Stimulated activated CD8-positive, alpha-beta memory T cell treated with anti-CD3 and anti-CD28 coated beads, Interleukin-15, amount 100 ng/mL, for 24 hours (primary cell): ENCODE measurements around the gene GBA3.

ENCODE experiments used
- DNase-seq: peaks from one replicate; pipeline ENCODE4 v3.0.0-alpha.2; 2020; ENCODE audit warnings: low read depth

Gene GBA3

DNA sequence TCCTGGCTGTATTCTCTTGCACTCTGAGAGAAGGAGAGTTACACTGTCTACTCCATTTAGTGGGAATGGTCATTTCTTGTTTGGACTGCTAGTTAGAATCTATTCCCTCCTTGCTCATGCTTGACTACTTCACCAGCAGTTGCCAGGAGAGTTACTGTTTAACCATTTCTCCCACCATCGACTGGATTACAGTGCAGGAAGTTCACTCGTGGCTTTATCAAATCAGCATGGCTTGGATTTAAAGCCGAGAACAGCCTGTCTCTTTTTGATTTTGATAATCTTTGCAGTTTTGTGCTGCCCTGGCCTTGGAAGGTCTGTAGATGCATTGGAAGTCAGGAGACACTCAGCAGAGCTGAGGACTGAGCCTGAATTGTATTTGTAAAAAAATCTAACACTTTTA lies 3.2 kb downstream of the GBA3 start:
- DNase-seq, result no peak

DNA sequence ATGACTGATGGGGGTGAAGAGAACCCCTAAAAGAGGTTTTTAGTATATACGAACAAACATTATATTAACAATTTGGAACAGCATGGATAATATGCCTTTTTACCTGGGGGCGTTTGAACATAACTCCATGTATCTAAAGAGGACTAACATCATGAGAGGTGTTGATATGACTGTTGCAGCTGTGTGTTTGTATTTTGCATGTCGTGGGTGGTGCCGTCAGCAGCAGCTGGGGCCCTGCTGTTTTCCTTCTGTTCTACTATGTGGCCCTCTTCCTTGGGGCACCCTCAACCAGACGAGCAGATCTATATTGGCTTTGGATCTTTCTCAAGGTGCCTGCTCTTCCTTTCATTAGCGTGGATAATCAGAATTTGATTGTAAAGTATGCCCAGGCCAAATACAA lies 11.2 kb downstream of the GBA3 start:
- DNase-seq, result no peak

GRCh38 chr4:22707390-22707789 lies 14.7 kb downstream of the GBA3 start:
- no peak for DNase-seq

DNA sequence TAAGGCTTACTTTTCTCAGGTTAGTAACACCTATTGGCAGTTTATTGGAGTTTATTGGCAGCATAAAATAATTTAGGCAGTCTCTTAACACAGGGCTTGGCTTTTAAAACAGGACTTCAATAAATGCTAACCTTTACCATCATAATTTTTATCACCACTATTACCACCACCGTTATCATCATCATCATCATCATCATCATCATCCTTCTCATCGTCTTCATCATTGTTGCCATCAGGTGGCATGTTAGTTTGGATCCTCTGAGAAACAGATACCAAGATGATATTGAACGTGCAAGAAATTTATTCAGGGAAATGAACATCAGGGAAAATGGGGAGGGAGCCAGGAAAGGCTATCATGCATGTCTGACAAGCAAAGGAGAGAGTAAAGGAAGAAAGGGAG lies 16.2 kb downstream of the GBA3 start:
- no peak for DNase-seq

GRCh38 chr4:22712105-22712504 lies 19.4 kb downstream of the GBA3 start:
- no peak for DNase-seq

- DNase-seq, result no peak
Observed at GRCh38 chr4:22712529-22712928, 19.8 kb downstream of the GBA3 start.

DNA sequence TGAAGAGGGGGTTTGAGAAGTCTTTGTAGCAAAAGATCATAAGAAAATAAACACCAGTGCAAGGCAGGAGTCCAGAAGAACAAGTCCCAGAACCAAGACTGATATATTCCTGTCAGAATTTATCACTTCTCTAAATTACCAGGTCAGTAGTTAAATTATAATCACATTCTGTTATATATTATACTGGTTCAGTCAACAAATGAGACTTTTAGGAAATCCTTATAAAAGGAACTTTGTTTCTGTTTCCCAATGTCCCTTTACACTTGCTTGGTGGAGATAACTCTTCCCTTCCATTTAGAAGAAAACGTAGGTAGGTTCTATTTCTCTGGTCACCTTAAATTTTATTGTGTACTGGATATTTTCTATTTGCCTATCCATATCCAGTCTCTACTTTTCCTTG lies 21.1 kb downstream of the GBA3 start:
- no peak for DNase-seq

GRCh38 chr4:22719218-22719617 lies 26.5 kb downstream of the GBA3 start:
- DNase-seq, result no peak

DNA sequence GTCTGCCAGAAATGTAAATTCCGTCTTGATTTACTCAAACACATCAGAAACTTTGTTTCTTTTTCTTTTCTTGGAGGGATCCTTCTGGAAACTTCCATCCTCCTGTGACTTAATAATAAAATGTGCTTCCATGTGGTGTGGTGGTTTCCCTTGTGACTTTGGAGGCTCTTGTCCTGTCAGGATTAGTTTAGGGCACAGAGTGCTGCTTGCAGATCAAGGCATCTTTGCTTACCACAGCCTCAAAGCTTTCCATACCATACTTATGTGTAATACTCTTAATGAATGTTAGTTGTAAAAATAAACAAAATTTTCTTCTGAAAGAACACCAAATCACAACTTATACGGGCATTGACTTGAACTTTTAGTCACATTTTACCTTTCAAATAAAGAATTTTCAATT lies 27.4 kb downstream of the GBA3 start:
- DNase-seq, result no peak

- DNase-seq, result no peak
Observed at GRCh38 chr4:22721204-22721603, 28.5 kb downstream of the GBA3 start.

GRCh38 chr4:22730021-22730420 lies 37.3 kb downstream of the GBA3 start:
- no peak for DNase-seq

DNA sequence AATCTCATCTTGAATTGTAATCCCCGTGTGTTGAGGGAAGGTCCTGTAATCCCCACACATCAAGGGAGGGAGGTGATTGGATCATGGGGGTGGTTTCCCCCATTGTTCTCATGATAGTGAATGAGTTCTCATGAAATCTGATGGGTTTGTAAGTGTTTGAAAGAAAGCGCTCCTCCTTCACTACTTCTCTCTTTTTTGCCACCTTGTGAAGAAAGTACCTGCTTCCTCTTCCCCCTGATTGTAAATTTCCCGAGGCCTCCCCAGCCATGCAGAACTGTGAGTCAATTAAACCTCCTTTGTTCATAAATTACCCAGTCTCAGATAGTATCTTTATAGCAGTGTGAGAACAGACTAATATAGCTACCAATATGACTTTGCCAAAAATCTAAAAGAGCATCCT lies 41.1 kb downstream of the GBA3 start:
- no peak for DNase-seq

DNA sequence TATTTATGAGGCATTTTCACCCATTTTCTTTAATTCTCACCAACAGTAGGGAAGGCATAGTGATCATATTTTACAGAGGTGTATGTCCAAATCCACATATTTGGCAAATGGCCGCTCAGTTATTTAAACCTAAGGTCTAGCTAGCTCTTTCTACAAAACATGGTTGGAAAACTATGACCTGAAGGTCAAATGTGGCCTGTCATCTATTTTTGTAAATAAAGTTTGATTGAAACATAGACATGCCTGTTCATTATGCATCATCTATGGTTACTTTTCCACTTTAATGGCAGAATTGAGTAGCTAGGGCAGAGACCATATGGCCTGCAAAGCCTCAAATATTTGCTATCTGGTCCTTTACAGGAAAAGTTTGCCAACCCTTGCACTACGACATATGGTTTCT lies 44.2 kb downstream of the GBA3 start:
- DNase-seq, result no peak

DNA sequence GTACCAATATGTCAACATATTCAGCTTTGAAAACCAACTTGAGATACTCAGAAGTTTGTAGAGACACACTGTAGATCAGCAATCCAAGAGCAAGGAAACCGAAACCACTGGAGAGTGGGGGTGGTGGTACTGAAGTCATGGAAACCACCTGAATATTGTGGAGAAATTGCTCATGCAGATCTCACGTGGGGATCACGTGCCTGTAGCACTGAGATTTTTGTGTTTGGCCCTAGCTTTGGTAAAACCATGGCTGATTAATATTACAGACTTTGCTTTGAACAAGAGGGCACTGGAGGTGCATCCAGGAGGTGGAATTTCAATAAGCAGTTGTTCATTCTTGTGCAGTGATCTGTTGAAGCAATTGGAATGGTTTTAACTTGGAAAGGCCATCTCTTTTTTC lies 47.2 kb downstream of the GBA3 start:
- no peak for DNase-seq

DNA sequence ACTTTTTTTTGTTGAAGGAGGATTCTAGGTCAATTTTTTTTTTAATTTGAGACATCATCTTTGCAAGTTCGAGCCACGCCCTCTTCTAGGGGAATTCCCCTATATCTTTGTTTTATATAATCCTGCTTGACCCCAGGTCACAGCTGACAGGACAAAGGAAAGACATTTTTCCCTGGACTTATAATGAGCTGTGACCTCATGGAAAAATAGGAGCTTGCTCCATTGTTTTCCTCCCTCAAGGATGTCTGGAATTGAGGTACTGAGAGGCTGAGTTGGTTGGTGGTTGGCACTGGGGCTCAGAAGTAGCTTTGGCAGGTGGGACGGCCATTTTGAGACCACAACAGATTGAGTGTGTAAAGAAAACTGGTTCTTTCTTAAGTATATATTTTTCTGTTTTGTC lies 49.0 kb downstream of the GBA3 start:
- no peak for DNase-seq

DNA sequence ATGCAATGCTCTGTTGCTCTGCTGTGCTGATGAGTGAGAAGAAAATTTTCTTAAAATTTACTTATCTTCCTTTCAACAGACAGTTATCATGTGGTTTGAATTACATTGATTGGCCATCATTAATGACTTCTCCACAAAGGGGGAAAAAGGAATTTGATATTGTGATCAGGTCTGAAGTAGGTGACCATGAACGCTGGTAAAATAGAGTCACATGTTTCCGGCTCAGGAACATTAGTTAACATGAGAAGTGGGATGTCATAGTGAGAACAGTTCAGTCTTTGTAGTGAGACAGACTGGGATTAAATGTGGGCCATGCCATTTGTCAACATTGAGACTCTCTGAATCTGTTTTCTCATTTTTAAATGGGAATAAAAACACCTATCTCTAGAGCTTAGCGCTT lies 50.6 kb downstream of the GBA3 start:
- DNase-seq, result no peak

DNA sequence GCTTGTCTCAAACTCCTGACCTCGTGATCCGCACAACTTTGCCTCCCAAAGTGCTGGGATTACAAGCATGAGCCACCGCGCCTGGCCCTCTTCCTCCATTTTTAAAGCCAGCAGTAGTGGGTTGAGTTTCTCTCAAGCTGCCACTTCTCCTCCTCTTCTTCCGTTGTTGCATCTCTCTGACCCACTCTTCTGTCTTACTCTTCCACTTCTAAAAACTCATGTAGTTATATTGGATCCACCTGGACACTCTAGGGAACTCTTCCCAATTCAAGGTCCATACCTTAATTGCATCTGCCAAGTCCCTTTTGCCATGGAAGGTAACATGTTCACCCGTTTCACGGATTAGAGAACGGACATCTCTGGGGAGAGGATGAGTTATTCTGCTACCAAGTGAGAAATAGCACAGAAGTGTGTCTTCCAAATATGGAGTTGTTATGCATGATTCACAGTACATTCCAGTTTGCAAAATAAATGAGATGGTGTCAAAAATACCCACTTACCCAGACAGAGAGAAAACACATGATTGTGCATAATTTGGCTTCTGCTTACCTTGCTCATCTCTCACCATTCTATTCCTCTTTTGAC lies 51.8 kb downstream of the GBA3 start:
- no peak for DNase-seq

GRCh38 chr4:22745234-22745633 lies 52.5 kb downstream of the GBA3 start:
- no peak for DNase-seq

- DNase-seq, result no peak
Observed at GRCh38 chr4:22754116-22754515, 61.4 kb downstream of the GBA3 start.

GRCh38 chr4:22762548-22762947 lies 69.8 kb downstream of the GBA3 start:
- no peak for DNase-seq

GRCh38 chr4:22764183-22764582 lies 71.4 kb downstream of the GBA3 start:
- no peak for DNase-seq

DNA sequence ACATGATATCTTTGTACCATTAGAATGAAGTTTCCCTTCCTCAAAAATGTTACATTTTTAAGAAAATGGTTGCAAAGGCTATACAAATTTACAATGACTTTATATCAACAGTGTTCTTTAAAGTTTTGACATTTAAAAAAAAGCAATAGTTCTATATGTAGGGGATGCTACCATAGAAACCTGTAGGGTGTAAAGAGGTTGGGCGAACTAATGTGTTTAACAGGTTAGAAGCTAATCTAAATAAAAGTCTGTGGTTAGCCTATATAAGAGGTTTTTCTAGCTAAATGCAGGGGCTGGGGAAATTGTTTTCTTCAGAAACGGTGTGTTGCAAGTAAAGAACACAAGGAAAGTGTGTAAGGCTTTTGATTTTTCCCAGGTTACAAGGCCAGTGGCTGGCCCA lies 73.3 kb downstream of the GBA3 start:
- DNase-seq, result no peak

DNA sequence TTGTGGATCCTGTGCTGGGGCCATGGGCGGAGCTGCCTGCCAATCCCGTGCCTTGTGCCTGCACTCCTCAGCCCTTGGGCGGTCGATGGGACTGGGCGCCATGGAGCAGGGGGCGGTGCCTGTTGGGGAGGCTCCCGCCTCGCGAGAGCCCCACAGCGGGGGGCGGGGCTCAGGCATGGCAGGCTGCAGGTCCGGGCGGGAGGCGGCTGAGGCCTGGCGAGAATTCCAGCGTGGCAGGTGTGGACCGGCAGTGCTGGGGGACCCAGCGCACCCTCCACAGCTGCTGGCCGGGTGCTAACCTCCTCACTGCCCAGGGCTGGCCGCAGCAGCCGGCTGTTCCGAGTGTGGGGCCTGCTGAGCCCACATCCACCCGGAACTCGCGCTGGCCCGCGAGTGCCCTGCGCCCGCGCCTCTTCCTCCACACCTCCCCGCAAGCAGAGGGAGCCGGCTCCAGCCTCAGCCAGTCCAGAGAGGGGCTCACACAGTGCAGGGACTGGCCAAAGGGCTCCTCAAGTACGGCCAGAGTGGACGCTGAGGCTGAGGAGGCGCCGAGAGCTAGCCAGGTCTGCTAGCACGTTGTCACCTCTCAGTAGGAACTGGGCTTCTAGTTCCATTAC lies 85.9 kb downstream of the GBA3 start:
- no peak for DNase-seq

GRCh38 chr4:22780317-22780716 lies 87.6 kb downstream of the GBA3 start:
- no peak for DNase-seq

DNA sequence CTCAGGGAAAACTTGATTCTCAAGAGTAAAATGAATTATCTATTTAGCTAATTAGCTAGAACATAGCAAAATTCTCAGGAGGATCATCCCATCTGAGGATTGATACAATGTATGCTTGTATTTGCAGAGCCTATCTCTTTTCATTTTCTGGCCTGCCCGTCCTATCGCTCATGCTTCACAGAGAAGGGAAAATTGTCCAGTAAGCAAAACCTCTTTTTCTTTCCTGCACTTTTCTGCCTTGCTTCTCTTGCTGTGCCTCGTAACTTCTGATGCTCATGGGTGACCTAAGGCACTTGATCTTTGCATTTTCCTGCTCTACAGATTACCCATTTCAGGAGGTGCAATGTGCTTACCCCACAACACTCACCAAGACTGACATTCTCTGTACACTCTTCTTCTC lies 88.1 kb downstream of the GBA3 start:
- DNase-seq, result no peak
